Measurements from ENCODE around the gene WSB1. TPM values are rescaled to one million over a fixed set of nuclear protein-coding genes. Genes with fewer than 3 reads are reported as not detected.
A peak's percentile ranks its signal among the peaks of the same experiment; 100 is the strongest.

WSB1 gene
- total RNA-seq, 1 donor from 2014 or later: 270 TPM

DNA sequence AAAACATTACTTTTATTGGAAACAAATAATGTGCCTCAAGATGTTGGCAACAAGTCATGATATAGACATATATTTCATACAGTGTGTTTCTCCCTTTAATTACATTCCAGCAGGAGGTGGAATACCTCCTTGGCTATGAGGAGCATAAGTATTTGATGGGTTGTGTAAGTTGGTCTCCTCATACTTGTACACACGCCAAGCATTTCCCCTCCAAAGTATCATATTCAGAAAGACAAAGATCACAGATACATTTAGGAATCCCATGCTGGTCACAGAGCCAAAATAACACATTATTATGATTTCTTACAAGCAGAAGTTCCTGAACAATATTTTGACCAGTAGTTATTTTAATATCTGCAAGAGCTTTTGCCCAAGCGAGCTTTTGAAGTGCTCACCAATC lies 57.8 kb downstream of the WSB1 start:
- H3K4me1 Mint-ChIP-seq (ENCODE audit: unreplicated experiment): peaks cover 21% of the 10 kb centered on the region
- H3K4me3 Mint-ChIP-seq: peak overlapping the region; percentile 83
- TF ChIP-seq, protein P1, sequence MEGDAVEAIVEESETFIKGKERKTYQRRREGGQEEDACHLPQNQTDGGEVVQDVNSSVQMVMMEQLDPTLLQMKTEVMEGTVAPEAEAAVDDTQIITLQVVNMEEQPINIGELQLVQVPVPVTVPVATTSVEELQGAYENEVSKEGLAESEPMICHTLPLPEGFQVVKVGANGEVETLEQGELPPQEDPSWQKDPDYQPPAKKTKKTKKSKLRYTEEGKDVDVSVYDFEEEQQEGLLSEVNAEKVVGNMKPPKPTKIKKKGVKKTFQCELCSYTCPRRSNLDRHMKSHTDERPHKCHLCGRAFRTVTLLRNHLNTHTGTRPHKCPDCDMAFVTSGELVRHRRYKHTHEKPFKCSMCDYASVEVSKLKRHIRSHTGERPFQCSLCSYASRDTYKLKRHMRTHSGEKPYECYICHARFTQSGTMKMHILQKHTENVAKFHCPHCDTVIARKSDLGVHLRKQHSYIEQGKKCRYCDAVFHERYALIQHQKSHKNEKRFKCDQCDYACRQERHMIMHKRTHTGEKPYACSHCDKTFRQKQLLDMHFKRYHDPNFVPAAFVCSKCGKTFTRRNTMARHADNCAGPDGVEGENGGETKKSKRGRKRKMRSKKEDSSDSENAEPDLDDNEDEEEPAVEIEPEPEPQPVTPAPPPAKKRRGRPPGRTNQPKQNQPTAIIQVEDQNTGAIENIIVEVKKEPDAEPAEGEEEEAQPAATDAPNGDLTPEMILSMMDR (conservative IDR thresholded peaks at IDR 0.05): no peak
- no peaks in the 10 kb centered on the region for H3K9me3 Mint-ChIP-seq
- DNase-seq (ENCODE audit: extremely low spot score, unreplicated experiment): no peak
- H3K27ac Mint-ChIP-seq: peak overlapping the region; percentile 84
- no peaks in the 10 kb centered on the region for H3K27me3 Mint-ChIP-seq
- peaks cover 4% of the 10 kb centered on the region for H3K36me3 Mint-ChIP-seq

DNA sequence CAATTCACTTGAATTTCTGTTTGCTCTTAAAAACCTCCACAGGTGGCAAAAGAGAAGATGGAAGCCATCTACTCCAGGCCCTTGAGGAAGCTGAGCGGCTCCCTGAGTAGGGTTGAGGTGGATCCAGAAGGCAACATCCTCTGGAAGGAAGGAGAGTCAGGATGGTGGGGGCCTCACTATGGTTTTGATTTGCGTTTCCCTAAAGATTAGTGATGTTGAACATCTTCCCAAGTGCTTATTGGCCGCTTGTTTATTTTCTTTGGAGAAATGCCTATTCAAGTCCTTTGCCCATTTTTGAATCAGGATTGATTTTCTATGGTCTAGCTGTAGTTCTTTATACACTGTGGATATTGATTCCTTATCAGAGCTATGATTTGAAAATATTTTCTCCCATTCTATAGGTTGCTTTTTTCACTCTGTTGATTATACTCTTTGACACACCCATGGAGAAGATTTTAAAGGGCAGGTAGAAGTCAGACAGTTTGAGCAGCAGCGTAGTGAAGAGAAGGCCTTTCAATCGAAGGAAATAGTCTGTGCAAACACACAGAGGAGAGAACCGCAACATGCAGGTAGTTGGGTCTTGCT lies 58.6 kb downstream of the WSB1 start:
- H3K27me3 Mint-ChIP-seq: no peaks in the 10 kb centered on the region
- peak overlapping the region; percentile 83 for H3K4me3 Mint-ChIP-seq
- H3K9me3 Mint-ChIP-seq: no peaks in the 10 kb centered on the region
- TF ChIP-seq, protein P1 (conservative IDR thresholded peaks at IDR 0.05): no peak
- H3K27ac Mint-ChIP-seq: peak overlapping the region; percentile 84
- H3K4me1 Mint-ChIP-seq (ENCODE audit: unreplicated experiment): peaks cover 21% of the 10 kb centered on the region
- peaks cover 4% of the 10 kb centered on the region for H3K36me3 Mint-ChIP-seq
- DNase-seq (ENCODE audit: extremely low spot score, unreplicated experiment): no peak

DNA sequence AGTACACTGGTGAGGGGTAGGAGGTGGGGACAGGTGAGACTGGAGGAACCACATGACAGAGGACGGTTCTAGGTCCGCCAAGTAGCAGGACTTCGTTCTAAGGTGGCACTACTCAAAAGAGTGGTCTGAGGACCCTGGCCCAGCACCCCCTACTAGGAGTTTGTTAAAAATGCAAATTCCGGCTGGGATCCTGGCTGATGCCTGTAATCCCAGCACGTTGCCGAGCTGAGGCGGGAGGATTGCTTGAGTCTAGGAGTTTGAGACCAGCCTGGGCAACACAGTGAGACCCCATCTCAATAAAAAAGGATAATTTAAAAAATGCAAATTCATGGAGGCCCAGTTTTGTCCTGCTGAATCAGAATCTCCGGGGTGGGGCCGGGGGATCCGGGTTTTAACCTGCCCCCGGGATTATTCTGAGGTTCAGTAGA lies 59.1 kb downstream of the WSB1 start:
- Mint-ChIP-seq H3K27me3 (no peaks in the 10 kb centered on the region), H3K27ac (peak overlapping the region; percentile 84), H3K4me1 (ENCODE audit: unreplicated experiment) (peaks cover 21% of the 10 kb centered on the region), H3K36me3 (peaks cover 4% of the 10 kb centered on the region), H3K4me3 (peak overlapping the region; percentile 83), H3K9me3 (no peaks in the 10 kb centered on the region)
- TF ChIP-seq, protein P1 (conservative IDR thresholded peaks at IDR 0.05): no peak
- DNase-seq (ENCODE audit: extremely low spot score, unreplicated experiment): no peak

DNA sequence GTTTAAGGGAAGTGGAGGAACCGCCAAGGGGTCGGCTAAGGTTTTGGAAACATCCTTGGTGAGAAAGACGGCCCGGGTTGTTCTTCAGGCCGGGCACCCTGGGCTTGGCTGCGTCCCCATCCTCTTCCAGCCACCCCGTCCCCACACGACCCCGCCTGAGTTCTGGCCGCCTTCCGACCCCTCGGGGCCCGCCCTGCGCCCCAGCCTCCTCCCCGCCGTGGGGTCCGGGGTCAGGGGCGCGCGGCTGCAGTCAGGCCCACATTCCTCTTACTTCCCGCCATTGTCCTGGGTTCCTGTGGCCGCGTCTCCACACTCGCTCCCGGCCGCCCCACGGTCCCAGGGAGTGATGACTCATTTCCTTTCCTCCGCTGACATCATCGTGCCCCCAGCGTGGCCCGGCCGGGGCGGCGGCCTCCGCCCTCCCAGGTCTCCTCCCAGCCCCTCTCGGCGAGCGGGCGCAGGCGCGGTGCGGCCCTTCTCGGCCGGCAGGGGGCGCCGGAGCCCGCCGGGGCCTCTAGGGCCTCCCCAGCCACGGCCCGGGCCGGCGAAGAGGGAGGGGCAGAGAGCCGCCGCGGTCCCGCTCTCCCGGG lies 59.6 kb downstream of the WSB1 start:
- H3K27ac Mint-ChIP-seq: peak overlapping the region; percentile 84
- DNase-seq (ENCODE audit: extremely low spot score, unreplicated experiment): peak; percentile 91
- H3K4me3 Mint-ChIP-seq: peak overlapping the region; percentile 83
- TF ChIP-seq, protein P1 (conservative IDR thresholded peaks at IDR 0.05): peak; percentile 99
- no peaks in the 10 kb centered on the region for H3K27me3 Mint-ChIP-seq
- H3K36me3 Mint-ChIP-seq: peaks cover 4% of the 10 kb centered on the region
- peaks cover 17% of the 10 kb centered on the region for H3K4me1 Mint-ChIP-seq (ENCODE audit: unreplicated experiment)
- no peaks in the 10 kb centered on the region for H3K9me3 Mint-ChIP-seq

DNA sequence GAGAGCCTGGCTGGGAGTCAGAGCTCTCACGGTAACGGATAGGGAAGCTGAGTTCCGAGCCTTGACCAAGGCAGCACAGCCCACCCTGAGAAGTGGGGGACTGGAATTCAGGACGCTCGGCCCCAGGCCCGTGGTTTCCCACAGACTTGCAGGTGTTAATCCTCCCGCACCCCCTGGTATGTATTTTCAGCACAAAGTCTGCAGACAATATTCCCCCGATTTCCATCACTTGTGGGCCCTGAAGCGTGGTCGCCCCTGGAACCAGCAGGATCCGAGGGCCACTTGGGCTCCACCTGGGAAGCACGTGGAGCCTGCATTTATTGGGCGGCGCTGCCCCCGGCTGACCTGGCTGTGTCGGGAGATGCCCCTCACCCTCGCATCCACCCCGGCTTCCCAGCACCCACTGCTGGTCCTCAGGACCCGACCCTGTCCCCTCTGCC lies 60.2 kb downstream of the WSB1 start:
- TF ChIP-seq, protein P1 (conservative IDR thresholded peaks at IDR 0.05): peak; percentile 59
- DNase-seq (ENCODE audit: extremely low spot score, unreplicated experiment): no peak
- peak overlapping the region; percentile 84 for H3K27ac Mint-ChIP-seq
- peaks cover 17% of the 10 kb centered on the region for H3K4me1 Mint-ChIP-seq (ENCODE audit: unreplicated experiment)
- peak overlapping the region; percentile 83 for H3K4me3 Mint-ChIP-seq
- H3K36me3 Mint-ChIP-seq: peaks cover 4% of the 10 kb centered on the region
- no peaks in the 10 kb centered on the region for H3K27me3 Mint-ChIP-seq
- no peaks in the 10 kb centered on the region for H3K9me3 Mint-ChIP-seq
